ENCODE measurements around the gene EMSY.
"Not testable (repeated sequence)": the region's sequence is repeated elsewhere in the genome, so short reads cannot be mapped to it uniquely, and the experiment has no call there.

Gene EMSY

DNA sequence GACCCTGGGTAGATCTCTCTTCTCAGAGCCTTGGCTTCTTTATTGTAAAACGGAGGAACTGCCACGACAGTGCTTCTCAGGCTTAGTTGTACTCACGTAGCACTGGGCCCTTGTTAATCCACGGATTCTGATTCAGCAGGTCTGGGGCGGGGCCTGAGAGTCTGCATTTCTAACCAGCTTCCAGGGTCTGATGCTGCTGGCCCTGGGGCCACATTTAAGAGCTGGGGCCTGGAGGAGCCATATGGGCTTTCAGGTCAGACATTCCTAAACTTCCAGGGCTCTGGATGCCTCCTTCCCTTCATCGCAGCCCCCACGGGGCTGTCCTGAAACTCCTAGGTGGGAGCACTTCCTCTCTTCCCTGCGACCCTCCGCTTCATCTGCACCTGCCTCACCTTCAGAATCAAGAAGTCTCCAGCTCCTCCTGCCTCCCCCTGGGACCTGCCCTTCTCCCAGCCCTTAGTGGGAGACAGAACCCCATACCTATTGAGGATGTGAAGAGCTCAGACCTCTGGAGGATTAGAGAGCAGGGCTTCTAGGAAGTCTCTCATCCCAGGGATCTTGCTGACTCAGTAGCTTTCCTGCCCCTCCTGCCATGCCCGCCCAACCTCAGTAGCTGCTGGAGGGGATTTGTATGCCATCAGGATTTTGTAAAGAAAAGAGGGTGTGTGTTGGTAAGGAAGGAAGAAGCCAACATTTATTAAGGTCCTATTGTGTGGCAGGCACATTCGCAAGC, 133.3 kb downstream of the EMSY start:
- Histone ChIP-seq H3K4me1 (no peaks in the 10 kb centered on the region), H3K9me3 (no peaks in the 10 kb centered on the region; the same call in 1 of the 2 replicates), H3K4me3 (no peak overlapping the region), H3K27me3 (ENCODE audit: low read depth) (no peaks in the 10 kb centered on the region), H3K36me3 (replicated peaks) (no peaks in the 10 kb centered on the region)
- in situ Hi-C loops (cut with MboI; ENCODE audit: low sequenced_read_pairs), result no loop called here
- no peak for DNase-seq (ENCODE audit: low spot score in 2 of 2)

DNA sequence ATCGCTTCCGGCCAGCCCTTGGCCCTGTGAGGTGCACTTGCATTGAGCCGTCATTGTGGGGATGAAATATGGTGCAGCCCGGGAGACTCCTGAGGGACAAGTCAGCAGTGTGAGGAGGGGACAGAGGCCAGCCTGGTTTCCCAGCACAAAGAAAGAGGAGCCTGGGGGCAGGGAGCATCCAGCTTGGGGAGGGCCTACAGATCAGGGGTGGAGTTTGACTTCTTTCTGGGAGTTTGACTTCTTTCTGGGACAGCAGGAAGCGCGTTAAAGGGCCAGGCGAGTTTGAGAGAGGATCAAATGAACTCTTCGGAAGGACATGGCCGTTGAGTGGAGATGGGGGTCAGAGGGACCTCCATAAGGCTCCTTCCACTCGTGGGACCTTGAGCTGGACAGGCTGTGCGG, 133.8 kb downstream of the EMSY start:
- no peak overlapping the region for H3K4me3 ChIP-seq
- no peaks in the 10 kb centered on the region for H3K36me3 ChIP-seq (replicated peaks)
- DNase-seq (ENCODE audit: low spot score in 2 of 2), result no peak
- H3K9me3 ChIP-seq, result no peaks in the 10 kb centered on the region; the same call in 1 of the 2 replicates
- no peaks in the 10 kb centered on the region for H3K27me3 ChIP-seq (ENCODE audit: low read depth)
- no peaks in the 10 kb centered on the region for H3K4me1 ChIP-seq
- in situ Hi-C loops (cut with MboI; ENCODE audit: low sequenced_read_pairs), result no loop called here

DNA sequence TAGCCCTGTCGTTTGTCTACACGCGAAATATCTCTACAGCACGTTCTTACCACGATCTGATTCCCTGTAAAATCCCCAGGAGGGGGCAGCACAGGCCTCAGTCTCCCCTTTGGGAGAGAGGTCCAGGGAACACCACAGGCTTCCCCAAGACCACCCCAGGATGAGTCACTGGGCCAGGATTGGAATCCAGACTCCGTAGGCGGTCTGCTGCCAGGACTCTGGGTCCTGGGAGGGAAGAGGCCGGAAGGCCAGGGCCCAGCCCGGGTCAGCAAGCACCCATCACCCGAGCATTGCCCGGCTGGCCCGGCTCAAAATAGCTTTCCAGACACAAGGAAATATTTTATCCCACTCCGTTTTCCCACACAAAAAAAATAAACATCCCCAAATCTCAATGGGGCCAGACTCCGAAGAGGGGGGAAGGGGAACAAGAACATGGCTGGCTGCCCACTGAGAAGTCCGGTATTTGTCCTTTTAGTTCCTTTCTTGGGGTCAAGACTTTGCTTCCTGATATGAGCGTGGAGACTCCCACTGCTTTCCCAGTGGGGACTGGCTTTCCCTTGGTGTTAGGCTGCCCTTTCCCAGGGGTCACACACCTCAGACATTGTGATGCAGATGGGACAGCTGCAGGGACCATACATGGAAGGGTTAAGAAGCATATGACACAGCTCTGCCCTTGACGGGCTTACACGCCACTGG, 134.4 kb downstream of the EMSY start:
- no peak overlapping the region for H3K4me3 ChIP-seq
- no peak for DNase-seq (ENCODE audit: low spot score in 2 of 2)
- H3K36me3 ChIP-seq (replicated peaks), result no peaks in the 10 kb centered on the region
- no peaks in the 10 kb centered on the region for H3K4me1 ChIP-seq
- H3K27me3 ChIP-seq (ENCODE audit: low read depth), result no peaks in the 10 kb centered on the region
- in situ Hi-C loops (cut with MboI; ENCODE audit: low sequenced_read_pairs), result no loop called here
- H3K9me3 ChIP-seq, result no peaks in the 10 kb centered on the region; the same call in 1 of the 2 replicates

DNA sequence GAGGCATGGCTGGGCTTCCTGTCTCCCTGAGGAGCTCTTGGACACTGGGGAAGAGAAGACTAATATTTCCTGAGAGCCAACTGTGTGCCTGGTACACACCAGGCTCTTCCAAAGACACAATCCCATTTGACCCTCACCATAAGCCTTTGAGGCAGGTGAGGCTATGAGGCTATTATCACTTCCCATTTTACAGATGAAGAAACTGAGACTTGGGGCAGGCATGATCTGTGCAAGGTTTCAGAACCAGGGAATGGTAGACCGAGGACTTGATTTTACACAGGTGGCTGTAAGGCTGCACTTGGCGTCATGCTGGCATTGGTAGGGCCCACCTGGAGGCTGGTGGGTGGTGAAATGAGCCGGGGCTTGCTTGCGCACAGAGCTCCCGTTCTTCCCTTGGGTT, 134.9 kb downstream of the EMSY start:
- H3K27me3 ChIP-seq (ENCODE audit: low read depth), result no peaks in the 10 kb centered on the region
- no peak for DNase-seq (ENCODE audit: low spot score in 2 of 2)
- H3K4me1 ChIP-seq, result no peaks in the 10 kb centered on the region
- H3K4me3 ChIP-seq, result no peak overlapping the region
- in situ Hi-C loops (cut with MboI; ENCODE audit: low sequenced_read_pairs), result no loop called here
- no peaks in the 10 kb centered on the region; the same call in 1 of the 2 replicates for H3K9me3 ChIP-seq
- no peaks in the 10 kb centered on the region for H3K36me3 ChIP-seq (replicated peaks)

DNA sequence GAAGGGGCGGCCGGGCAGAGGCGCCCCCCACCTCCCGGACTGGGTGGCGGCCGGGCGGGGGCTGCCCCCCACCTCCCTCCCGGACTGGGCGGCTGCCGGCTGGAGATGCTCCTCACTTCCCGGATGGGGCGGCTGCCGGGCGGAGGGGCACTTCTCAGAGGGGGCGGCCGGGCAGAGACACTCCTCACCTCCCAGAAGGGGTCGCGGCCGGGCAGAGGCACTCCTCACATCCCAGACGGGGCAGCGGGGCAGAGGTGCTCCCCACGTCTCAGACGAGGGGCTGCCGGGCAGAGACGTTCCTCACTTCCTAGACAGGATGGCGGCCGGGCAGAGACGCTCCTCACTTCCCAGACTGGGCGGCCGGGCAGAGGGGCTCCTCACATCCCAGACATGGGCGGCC, 137.7 kb downstream of the EMSY start:
- DNase-seq (ENCODE audit: low spot score in 2 of 2); H3K4me3 ChIP-seq; H3K9me3 ChIP-seq; H3K4me1 ChIP-seq; in situ Hi-C loops (cut with MboI; ENCODE audit: low sequenced_read_pairs); H3K27me3 ChIP-seq (ENCODE audit: low read depth); H3K36me3 ChIP-seq (replicated peaks): not testable (repeated sequence)

DNA sequence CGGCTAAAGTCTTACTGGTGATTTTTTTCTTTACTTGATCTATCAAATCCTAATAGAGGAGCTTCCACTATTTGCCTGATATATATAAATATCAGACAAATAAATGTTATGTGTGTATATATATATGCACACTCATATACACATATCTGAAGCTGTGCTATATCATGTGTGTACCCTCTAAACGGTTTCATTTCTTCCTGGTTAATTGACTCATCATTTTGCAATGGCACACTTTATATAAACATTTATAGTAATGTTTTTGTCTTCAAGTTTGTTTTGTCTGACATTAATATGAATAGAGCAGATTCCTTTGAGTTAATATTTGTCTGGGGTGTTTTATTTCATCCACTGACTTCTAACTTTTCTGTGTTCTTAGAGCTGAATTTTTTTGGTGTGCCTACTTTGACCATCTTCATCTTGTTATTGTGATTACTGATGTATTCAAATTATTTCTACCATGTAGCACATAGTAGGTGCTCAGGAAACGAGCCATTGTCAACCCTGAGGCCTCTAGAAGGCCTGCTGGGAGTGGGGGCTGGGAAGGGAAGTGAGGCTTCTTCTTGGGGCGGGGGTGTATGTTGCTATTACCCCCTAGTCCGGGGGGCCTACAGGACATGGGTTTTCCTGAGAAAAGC, 143.1 kb downstream of the EMSY start:
- Histone ChIP-seq H3K4me3 (no peak overlapping the region), H3K9me3 (peaks cover 3% of the 10 kb centered on the region), H3K27me3 (ENCODE audit: low read depth) (no peaks in the 10 kb centered on the region), H3K36me3 (replicated peaks) (no peaks in the 10 kb centered on the region), H3K4me1 (no peaks in the 10 kb centered on the region)
- in situ Hi-C loops (cut with MboI; ENCODE audit: low sequenced_read_pairs), result no loop called here
- no peak for DNase-seq (ENCODE audit: low spot score in 2 of 2)

DNA sequence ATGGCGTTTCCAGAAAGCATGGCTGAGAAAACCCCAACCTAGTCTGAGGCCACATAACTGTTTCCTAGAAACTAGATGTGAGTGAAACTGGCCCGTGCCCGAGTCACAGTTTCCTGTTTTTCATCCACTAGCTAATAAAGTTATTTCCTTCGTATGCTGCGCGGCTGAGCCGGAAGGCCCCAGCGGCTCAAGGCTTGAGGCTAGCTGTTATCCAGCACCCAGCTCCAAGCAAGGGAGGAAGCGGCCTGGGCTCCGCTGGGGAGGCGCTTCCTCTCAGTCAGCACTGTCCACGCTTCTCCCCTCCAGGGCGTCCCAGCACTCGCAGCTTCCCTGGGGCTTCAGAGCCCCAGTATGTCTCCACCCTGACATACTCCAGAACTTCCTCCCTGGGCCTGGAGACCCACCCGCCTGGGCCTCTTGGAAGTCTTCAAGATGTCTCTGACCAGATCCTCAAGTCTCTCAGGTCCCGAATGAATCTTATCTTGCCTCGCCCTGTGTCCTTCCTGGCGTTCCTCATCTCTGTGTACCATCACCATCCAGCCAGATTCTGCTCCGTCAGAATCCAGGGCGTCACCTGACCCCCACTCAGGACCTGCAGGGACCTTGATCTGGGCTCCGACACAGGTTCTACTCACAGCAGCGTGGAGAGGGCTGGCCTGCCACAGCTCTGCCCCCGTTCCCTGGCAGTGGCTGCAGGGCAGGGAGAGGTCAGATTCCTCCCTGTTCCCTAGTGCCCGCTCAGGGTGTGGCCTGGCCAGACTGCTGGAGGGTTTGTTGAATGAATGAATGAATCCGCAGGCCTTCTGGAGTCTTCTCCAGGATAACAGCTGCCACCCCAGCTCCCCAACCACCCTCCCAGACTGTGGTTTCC, 143.9 kb downstream of the EMSY start:
- Histone ChIP-seq H3K36me3 (replicated peaks) (no peaks in the 10 kb centered on the region), H3K9me3 (peaks cover 3% of the 10 kb centered on the region), H3K4me3 (no peak overlapping the region), H3K27me3 (ENCODE audit: low read depth) (no peaks in the 10 kb centered on the region), H3K4me1 (no peaks in the 10 kb centered on the region)
- in situ Hi-C loops (cut with MboI; ENCODE audit: low sequenced_read_pairs), result no loop called here
- no peak for DNase-seq (ENCODE audit: low spot score in 2 of 2)

DNA sequence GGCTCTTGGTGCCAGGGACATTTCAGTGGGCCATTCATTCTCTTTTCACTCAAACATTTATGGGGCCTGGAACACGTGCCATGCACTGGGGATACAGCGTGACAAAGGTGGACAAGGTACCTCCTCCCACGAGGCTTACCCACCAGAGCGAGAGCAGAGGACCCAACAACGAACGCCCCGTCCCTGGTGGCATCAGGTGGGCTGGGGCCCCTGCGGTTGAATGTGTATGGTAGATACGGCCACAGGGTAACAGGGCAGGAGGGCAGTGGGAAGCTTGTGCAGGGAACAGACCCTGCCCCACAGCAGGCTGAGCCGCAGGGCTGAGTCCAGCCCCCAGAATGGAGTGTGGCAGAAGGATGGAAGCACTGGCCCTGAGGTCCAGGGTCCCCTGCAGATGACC, 144.7 kb downstream of the EMSY start:
- Histone ChIP-seq H3K9me3 (peaks cover 3% of the 10 kb centered on the region), H3K27me3 (ENCODE audit: low read depth) (no peaks in the 10 kb centered on the region), H3K4me3 (no peak overlapping the region), H3K36me3 (replicated peaks) (no peaks in the 10 kb centered on the region), H3K4me1 (no peaks in the 10 kb centered on the region)
- in situ Hi-C loops (cut with MboI; ENCODE audit: low sequenced_read_pairs), result no loop called here
- no peak for DNase-seq (ENCODE audit: low spot score in 2 of 2)

DNA sequence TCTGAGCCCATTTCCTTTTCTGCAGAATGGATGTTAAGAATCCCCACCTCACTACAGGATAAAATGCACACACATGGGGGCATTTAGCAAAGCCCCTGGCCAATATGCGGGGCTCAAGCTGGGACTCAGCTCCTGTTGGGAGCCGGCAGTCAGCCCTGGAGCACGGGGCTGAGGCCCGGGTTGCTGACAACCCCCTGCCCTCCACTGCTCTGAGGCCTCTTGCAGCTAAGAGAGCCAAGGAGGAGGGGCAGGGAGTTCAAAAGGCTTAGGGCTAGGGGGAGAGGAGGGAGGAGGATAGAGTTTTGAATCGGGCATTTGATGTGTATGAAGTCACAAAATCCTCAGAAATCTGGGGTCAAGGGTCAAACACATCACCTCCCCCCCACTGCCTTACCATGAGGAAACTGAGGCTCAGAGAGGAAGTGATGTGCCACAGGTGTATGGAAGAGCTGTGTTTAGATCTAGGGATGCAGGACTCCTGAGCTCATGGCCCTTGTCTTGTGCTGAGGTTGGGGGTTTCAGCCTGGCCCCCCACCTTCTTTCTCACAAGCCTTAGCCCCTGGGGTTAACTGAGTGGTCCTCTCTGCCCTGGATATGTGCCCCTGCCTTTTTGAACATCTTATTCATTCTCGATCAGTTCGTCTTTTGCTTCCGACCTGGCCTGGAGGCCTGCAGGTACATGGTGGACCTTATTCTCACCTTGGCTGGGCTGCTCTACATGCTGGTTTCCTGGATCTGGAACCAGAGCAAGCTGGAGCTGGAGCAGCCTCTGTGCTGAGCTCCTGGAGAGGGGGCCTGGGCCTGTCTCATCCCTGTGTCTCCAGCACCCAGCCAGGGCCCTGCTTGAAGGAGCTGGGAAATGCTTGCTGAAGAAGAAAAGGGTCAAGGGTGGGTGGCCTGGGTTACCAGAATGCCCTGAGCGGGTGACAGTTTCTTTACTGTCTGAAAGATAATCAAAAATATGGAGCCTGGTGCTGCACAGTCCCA, 145.4 kb downstream of the EMSY start:
- Histone ChIP-seq H3K27me3 (ENCODE audit: low read depth) (no peaks in the 10 kb centered on the region), H3K4me1 (no peaks in the 10 kb centered on the region), H3K9me3 (peaks cover 3% of the 10 kb centered on the region), H3K4me3 (no peak overlapping the region), H3K36me3 (replicated peaks) (no peaks in the 10 kb centered on the region)
- in situ Hi-C loops (cut with MboI; ENCODE audit: low sequenced_read_pairs), result no loop called here
- no peak for DNase-seq (ENCODE audit: low spot score in 2 of 2)

DNA sequence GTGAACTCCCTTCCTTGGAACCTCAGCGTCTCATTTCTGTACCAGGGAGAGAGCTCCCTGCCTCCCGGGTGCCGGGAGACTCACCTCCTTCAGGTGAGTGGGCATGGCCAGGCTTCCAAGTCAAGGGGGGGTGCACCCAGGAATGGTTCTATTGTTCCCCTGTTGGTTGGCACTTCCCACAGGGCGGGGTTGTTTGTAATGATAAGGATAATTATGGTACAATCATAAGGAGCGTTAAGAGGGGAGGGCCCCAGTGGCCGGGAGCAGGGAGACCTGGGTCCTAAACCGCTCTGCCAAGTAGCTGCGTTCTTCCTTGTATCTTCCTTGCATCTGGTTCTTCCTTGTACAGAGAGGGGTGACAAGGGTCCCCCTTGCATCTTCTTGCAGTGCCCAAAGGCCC, 146.6 kb downstream of the EMSY start:
- in situ Hi-C loops (cut with MboI; ENCODE audit: low sequenced_read_pairs), result no loop called here
- Histone ChIP-seq H3K36me3 (replicated peaks) (no peaks in the 10 kb centered on the region), H3K4me3 (no peak overlapping the region), H3K9me3 (peaks cover under 1% of the 10 kb centered on the region), H3K4me1 (no peaks in the 10 kb centered on the region), H3K27me3 (ENCODE audit: low read depth) (no peaks in the 10 kb centered on the region)
- DNase-seq (ENCODE audit: low spot score in 2 of 2), result no peak

DNA sequence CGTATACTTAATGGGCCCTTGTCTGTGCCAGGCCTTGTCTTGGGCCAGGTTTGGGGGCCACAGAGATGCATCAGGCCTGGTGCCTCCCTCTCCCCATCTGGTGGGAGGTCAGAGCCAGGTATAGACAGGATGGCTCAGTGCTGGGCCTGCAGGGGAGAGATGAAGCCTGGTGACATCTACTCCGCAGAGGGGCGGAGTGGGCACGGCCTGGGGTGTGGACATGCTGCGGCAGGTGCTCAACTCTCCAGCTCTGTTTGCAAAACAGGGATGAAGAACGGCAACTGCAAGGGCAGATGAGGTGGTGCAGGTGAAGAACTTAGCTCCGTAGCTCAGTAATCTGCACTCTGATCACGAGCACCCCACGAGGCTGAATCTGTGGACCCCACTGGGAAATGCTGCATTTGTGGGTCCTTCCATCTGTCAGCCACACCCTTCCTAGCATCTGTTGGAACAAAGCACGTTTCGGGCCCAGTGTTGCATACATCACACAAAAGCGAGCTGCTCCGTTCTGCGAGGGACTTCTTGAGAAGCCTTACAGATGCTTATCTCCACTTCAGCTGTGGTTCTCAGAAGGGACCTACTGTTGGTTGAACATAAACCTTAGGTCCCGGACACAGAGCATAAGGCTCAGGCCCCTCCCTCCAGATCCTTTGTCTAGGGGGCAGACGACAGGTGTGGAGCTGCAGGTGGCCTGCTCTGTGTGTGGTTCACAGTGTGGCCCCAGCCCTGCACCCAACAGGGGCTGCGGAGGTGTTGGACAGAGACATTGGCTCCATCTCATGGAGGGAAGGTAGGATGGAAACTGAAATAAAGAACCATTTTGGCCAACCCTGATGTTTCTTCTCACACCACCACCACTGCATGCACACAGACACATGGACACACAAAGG, 147.5 kb downstream of the EMSY start:
- H3K9me3 ChIP-seq, result no peaks in the 10 kb centered on the region; the same call in 1 of the 2 replicates
- in situ Hi-C loops (cut with MboI; ENCODE audit: low sequenced_read_pairs), result no loop called here
- no peaks in the 10 kb centered on the region for H3K27me3 ChIP-seq (ENCODE audit: low read depth)
- H3K36me3 ChIP-seq (replicated peaks), result no peaks in the 10 kb centered on the region
- no peak for DNase-seq (ENCODE audit: low spot score in 2 of 2)
- no peak overlapping the region for H3K4me3 ChIP-seq
- H3K4me1 ChIP-seq, result no peaks in the 10 kb centered on the region

DNA sequence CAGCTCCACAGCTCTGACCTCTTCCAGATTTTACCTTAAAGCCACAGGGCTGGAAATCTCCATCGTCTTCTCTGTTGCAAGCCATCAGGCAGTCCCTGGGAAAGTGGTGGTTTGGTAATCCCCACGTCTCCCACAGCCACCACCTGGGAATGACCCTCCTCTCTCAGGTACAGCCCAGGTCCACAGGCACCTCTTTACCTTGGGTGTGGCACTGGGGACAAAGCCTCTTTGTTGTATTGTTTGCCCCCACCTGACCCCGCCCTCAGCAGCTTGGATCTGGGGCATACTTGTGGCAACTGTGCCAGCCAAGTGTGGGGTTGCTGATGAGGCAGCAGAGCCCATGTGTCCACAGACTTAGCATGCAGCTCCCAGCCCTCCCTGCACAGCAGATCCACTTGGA, 148.1 kb downstream of the EMSY start:
- no peaks in the 10 kb centered on the region for H3K36me3 ChIP-seq (replicated peaks)
- no peaks in the 10 kb centered on the region; the same call in 1 of the 2 replicates for H3K9me3 ChIP-seq
- in situ Hi-C loops (cut with MboI; ENCODE audit: low sequenced_read_pairs), result no loop called here
- no peaks in the 10 kb centered on the region for H3K27me3 ChIP-seq (ENCODE audit: low read depth)
- DNase-seq (ENCODE audit: low spot score in 2 of 2), result no peak
- H3K4me1 ChIP-seq, result no peaks in the 10 kb centered on the region
- H3K4me3 ChIP-seq, result no peak overlapping the region

All from HAP-1 (cell line).